IMR-90 (cell line): ENCODE measurements around the gene TFAM. TPM values are rescaled to one million over a fixed set of nuclear protein-coding genes. Genes with fewer than 3 reads are reported as not detected.

ENCODE experiments used
- ATAC-seq: fragments of 200-7000 bp; cut with Tn5 transposase; 2 replicates; pipeline ENCODE4 v1.9.1; 2020; ENCODE audit warnings: low read depth, mild to moderate bottlenecking, moderate library complexity
- BruUV-seq: library from RNA; stranded (reverse); fragments of 400-500 nt; replicated peaks from 2 replicates; lab custom pipeline; 2021; lab: Mats Ljungman, UMichigan
- CTCF ChIA-PET: fragments of 300-600 bp; formaldehyde crosslinking; extraction: SDS; loops from one replicate; lab custom pipeline; 2021; ENCODE audit warnings: antibody characterized with exemption; lab: Yijun Ruan, JAX
- POLR2A ChIA-PET: fragments of 300-600 bp; sonication (Branson Sonifier 250); formaldehyde crosslinking; loops from one replicate; lab custom pipeline; 2022; ENCODE audit warnings: antibody characterized with exemption; ENCODE audit not compliant: unreplicated experiment; lab: Charles Lee
- DNase-seq: peaks from one replicate; pipeline ENCODE4 v3.0.0; 2013
- H2AFZ ChIP-seq: replicated peaks from 2 replicates; pipeline ENCODE3; 2013; ENCODE audit warnings: low read length, mild to moderate bottlenecking; ENCODE audit not compliant: poor library complexity
- H2AK5ac ChIP-seq: 2 replicates; pipeline ENCODE4 v1.6.1; 2013; ENCODE audit warnings: low read depth, low read length, inconsistent platforms
- H2AK9ac ChIP-seq: replicated peaks from 2 replicates; pipeline ENCODE3; 2013; ENCODE audit warnings: mild to moderate bottlenecking, low read depth, low read length, moderate library complexity; ENCODE audit not compliant: poor library complexity
- H2BK120ac ChIP-seq: 2 replicates; pipeline ENCODE4 v1.6.1; 2013; ENCODE audit warnings: low read depth, low read length, inconsistent platforms
- H2BK15ac ChIP-seq: 3 replicates; pipeline ENCODE4 v1.6.1; 2013; ENCODE audit warnings: low read depth, low read length, inconsistent platforms
- H2BK20ac ChIP-seq: 2 replicates; pipeline ENCODE4 v1.6.1; 2013; ENCODE audit warnings: low read depth, mild to moderate bottlenecking, inconsistent platforms, low read length, moderate library complexity
- H2BK5ac ChIP-seq: 2 replicates; pipeline ENCODE4 v1.6.1; 2013; ENCODE audit warnings: mild to moderate bottlenecking, low read depth, low read length, inconsistent platforms; ENCODE audit not compliant: poor library complexity, severe bottlenecking
- H3K14ac ChIP-seq: replicated peaks from 2 replicates; pipeline ENCODE4 v1.6.1; 2013; ENCODE audit warnings: low read depth, low read length, inconsistent platforms
- H3K18ac ChIP-seq: 2 replicates; pipeline ENCODE4 v1.6.1; 2013; ENCODE audit warnings: low read depth, low read length, control low read depth
- H3K23ac ChIP-seq: 2 replicates; pipeline ENCODE4 v1.6.1; 2013; ENCODE audit warnings: low read depth, low read length, inconsistent platforms
- H3K27ac ChIP-seq: 2 replicates; pipeline ENCODE4 v1.5.1; 2013; ENCODE audit warnings: mild to moderate bottlenecking, control low read depth, low read length; ENCODE audit not compliant: insufficient read depth
- H3K27me3 ChIP-seq: 2 replicates; pipeline ENCODE4 v1.6.1; 2013; ENCODE audit warnings: low read length; ENCODE audit not compliant: control insufficient read depth, insufficient read depth
- H3K36me3 ChIP-seq: 2 replicates; pipeline ENCODE4 v1.6.1; 2013; ENCODE audit warnings: low read length, mixed read lengths; ENCODE audit not compliant: control insufficient read depth, insufficient read depth
- H3K4ac ChIP-seq: 2 replicates; pipeline ENCODE4 v1.6.1; 2013; ENCODE audit warnings: low read depth, low read length, inconsistent platforms
- H3K4me1 ChIP-seq: 2 replicates; pipeline ENCODE4 v1.6.1; 2013; ENCODE audit warnings: low read length, mixed read lengths; ENCODE audit not compliant: control insufficient read depth, insufficient read depth
- H3K4me2 ChIP-seq: 2 replicates; pipeline ENCODE4 v1.6.1; 2013; ENCODE audit warnings: low read depth, mild to moderate bottlenecking, control low read depth, low read length, moderate library complexity
- H3K4me3 ChIP-seq: 2 replicates; pipeline ENCODE4 v1.5.1; 2013; ENCODE audit warnings: low read depth, mild to moderate bottlenecking, control low read depth, low read length, moderate library complexity; ENCODE audit not compliant: insufficient read depth
- H3K56ac ChIP-seq: 2 replicates; pipeline ENCODE4 v1.6.1; 2013; ENCODE audit warnings: low read length, inconsistent platforms; ENCODE audit not compliant: insufficient read depth; ENCODE audit errors: extremely low read depth
- H3K79me1 ChIP-seq, 2 experiments: 2 replicates each; pipeline ENCODE4 v1.6.1; 2013; ENCODE audit warnings: low read length in 2 of 2, inconsistent platforms in 1 of 2, low read depth in 1 of 2
- H3K9ac ChIP-seq: 2 replicates; pipeline ENCODE4 v1.6.1; 2013; ENCODE audit warnings: low read depth, low read length, control low read depth
- H3K9me1 ChIP-seq: 2 replicates; pipeline ENCODE4 v1.6.1; 2013; ENCODE audit warnings: low read length, inconsistent platforms; ENCODE audit not compliant: insufficient read depth
- H3K9me3 ChIP-seq: 2 replicates; pipeline ENCODE4 v1.6.1; 2013; ENCODE audit warnings: low read length; ENCODE audit not compliant: control insufficient read depth, insufficient read depth
- H4K20me1 ChIP-seq: 2 replicates; pipeline ENCODE4 v1.6.1; 2013; ENCODE audit warnings: low read length, inconsistent platforms; ENCODE audit not compliant: insufficient read depth
- H4K5ac ChIP-seq: 2 replicates; pipeline ENCODE4 v1.6.1; 2013; ENCODE audit warnings: mild to moderate bottlenecking, low read depth, low read length, control low read depth
- H4K8ac ChIP-seq, 2 experiments: 2 replicates each; pipeline ENCODE4 v1.6.1; 2013; ENCODE audit warnings: low read depth in 2 of 2, low read length in 2 of 2, control low read depth in 1 of 2, inconsistent platforms in 1 of 2
- H4K91ac ChIP-seq: 2 replicates; pipeline ENCODE4 v1.6.1; 2013; ENCODE audit warnings: low read depth, low read length, inconsistent platforms; ENCODE audit not compliant: insufficient read depth
- CHD1 ChIP-seq: IDR thresholded peaks from 2 replicates; pipeline ENCODE4 v1.6.1; 2012; ENCODE audit warnings: low read depth, low read length, improper control_type of control experiment
- CTCF ChIP-seq: conservative IDR thresholded peaks from 2 replicates; pipeline ENCODE4 v1.5.1; 2012; ENCODE audit warnings: mild to moderate bottlenecking, low read depth, low read length, improper control_type of control experiment
- ELK1 ChIP-seq: fragments of 150-350 bp; IDR thresholded peaks from 2 replicates; pipeline ENCODE4 v1.6.1; 2016; ENCODE audit warnings: low read depth, mild to moderate bottlenecking, low read length, moderate library complexity, borderline replicate concordance
- FOS ChIP-seq: fragments of 150-350 bp; IDR thresholded peaks from 2 replicates; pipeline ENCODE4 v1.6.1; 2016; ENCODE audit warnings: low read depth, low read length
- MAZ ChIP-seq: IDR thresholded peaks from 2 replicates; pipeline ENCODE4 v1.6.1; 2012; ENCODE audit warnings: low read depth, mild to moderate bottlenecking, low read length, improper control_type of control experiment, moderate library complexity, borderline replicate concordance
- MXI1 ChIP-seq: IDR thresholded peaks from 2 replicates; pipeline ENCODE4 v1.6.1; 2012; ENCODE audit warnings: low read depth, mild to moderate bottlenecking, low read length, moderate library complexity, borderline replicate concordance
- POLR2A ChIP-seq: IDR thresholded peaks from 2 replicates; pipeline ENCODE4 v1.6.1; 2012; ENCODE audit warnings: mild to moderate bottlenecking, low read depth, low read length
- RCOR1 ChIP-seq: IDR thresholded peaks from 2 replicates; pipeline ENCODE4 v1.6.1; 2012; ENCODE audit warnings: mild to moderate bottlenecking, low read length, improper control_type of control experiment; ENCODE audit not compliant: insufficient replicate concordance
- dilution Hi-C: fragments of 300-500 bp; cut with HindIII; formaldehyde crosslinking; loops from one replicate; pipeline ENCODE4 v1.14.3; 2018; ENCODE audit warnings: low sequenced_read_pairs; ENCODE audit not compliant: unreplicated experiment
- in situ Hi-C: fragments of 300-500 bp; cut with MboI; formaldehyde crosslinking; loops from 3 replicates; pipeline ENCODE4 v1.14.3; 2019; ENCODE audit warnings: low sequenced_read_pairs, inconsistent platforms, mixed read lengths
- intact Hi-C: fragments of 100-400 bp; cut with micrococcal nuclease; formaldehyde crosslinking; loops from 2 replicates; pipeline ENCODE4 v1.10.0; 2022
- polyA plus RNA-seq, 3 experiments: library from polyadenylated mRNA; depleted of rRNA; stranded (reverse); fragments of >200 nt; gene quantifications; 2 replicates each; pipeline ENCODE4 v1.2.3, GENCODE V29; 2012; ENCODE audit warnings: low replicate concordance in 1 of 3
- total RNA-seq: library from RNA; depleted of rRNA; stranded (reverse); fragments of >200 nt; gene quantifications from 2 replicates; pipeline ENCODE4 v1.2.3, GENCODE V29; 2012
- TF ChIP-seq, protein P1 (sequence below): fragments of 150-350 bp; IDR thresholded peaks from 2 replicates; pipeline ENCODE4 v1.6.1; 2017; ENCODE audit warnings: mild to moderate bottlenecking, antibody characterized with exemption, low read length, low read depth

The TFAM gene
- total and polyA plus RNA-seq, 2 of the 4 experiments (the other 2 are of a cell fraction), result 7.6 to 16.7 TPM

DNA sequence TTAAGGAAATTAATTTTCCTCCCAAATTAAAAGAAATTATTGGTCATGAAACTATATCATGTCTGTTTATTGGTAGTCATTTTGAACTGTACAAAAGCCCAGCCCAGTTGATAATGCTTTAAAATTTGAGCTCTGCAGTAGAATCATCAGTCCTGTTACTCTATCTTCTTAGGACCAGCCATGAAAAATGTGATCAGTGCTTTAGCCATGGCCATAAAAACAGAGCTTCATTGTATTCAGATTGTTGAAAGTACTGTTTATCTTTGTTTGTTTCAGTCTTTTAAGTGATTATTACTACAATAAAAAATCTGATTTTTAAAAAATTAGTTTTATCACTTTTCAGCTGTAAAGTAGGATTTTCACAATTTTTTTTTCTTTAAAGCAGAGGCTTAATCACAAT is 13.7 kb upstream of the TFAM start:
- Histone ChIP-seq H3K27me3 (no peaks in the 10 kb centered on the region), H2AK9ac (no peak overlapping the region), H3K9ac (no peak overlapping the region), H3K4me2 (no peak overlapping the region), H3K79me1 (peaks cover 0 to 2% of the 10 kb centered on the region in 2 experiments; a peak in 2 of 4 replicates), H3K4me3 (no peak overlapping the region), H2BK120ac (no peak overlapping the region), H2AK5ac (no peak overlapping the region), H4K20me1 (no peaks in the 10 kb centered on the region), H3K9me1 (no peaks in the 10 kb centered on the region; the same call in 1 of the 2 replicates), H3K14ac (no peak overlapping the region), H2AFZ (no peak overlapping the region), H3K27ac (no peak overlapping the region), H3K4ac (no peak overlapping the region), H3K9me3 (no peaks in the 10 kb centered on the region), H2BK20ac (no peak overlapping the region), H2BK5ac (no peak overlapping the region), H3K18ac (no peak overlapping the region), H3K23ac (no peak overlapping the region), H4K8ac (no peak overlapping the region), H4K5ac (no peak overlapping the region), H3K4me1 (no peaks in the 10 kb centered on the region), H4K91ac (no peak overlapping the region), H2BK15ac (no peak overlapping the region), H3K56ac (no peak overlapping the region), H3K36me3 (no peaks in the 10 kb centered on the region; the same call in 1 of the 2 replicates)
- ChIA-PET POLR2A (no interaction called here), CTCF (no interaction called here)
- no peak for ATAC-seq
- intact Hi-C loops (no loop called here), in situ Hi-C loops (no loop called here), dilution Hi-C loops (no loop called here)
- TF ChIP-seq POLR2A (no peak), ELK1 (no peak), CTCF (no peak), RCOR1 (no peak), MXI1 (no peak), MAZ (no peak), FOS (no peak), CHD1 (no peak)
- TF ChIP-seq, protein P1, sequence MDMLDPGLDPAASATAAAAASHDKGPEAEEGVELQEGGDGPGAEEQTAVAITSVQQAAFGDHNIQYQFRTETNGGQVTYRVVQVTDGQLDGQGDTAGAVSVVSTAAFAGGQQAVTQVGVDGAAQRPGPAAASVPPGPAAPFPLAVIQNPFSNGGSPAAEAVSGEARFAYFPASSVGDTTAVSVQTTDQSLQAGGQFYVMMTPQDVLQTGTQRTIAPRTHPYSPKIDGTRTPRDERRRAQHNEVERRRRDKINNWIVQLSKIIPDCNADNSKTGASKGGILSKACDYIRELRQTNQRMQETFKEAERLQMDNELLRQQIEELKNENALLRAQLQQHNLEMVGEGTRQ, result no peak
- BruUV-seq, result no TSS peak
- no peak for DNase-seq
